22Rv1 (cell line): Measurements from ENCODE around the gene TM2D3.

ENCODE experiments used
- H3K27ac ChIP-seq: fragments of 450-650 bp; 2 replicates; pipeline ENCODE4 v1.5.1; 2017
- ZFX ChIP-seq: fragments of 450-650 bp; IDR thresholded peaks from 2 replicates; pipeline ENCODE4 v1.6.1; 2017; ENCODE audit warnings: antibody characterized with exemption, borderline replicate concordance
- TF ChIP-seq, protein P1 (sequence below): fragments of 450-650 bp; IDR thresholded peaks from 2 replicates; pipeline ENCODE4 v1.5.1; 2017; ENCODE audit warnings: mild to moderate bottlenecking

The TM2D3 gene

DNA sequence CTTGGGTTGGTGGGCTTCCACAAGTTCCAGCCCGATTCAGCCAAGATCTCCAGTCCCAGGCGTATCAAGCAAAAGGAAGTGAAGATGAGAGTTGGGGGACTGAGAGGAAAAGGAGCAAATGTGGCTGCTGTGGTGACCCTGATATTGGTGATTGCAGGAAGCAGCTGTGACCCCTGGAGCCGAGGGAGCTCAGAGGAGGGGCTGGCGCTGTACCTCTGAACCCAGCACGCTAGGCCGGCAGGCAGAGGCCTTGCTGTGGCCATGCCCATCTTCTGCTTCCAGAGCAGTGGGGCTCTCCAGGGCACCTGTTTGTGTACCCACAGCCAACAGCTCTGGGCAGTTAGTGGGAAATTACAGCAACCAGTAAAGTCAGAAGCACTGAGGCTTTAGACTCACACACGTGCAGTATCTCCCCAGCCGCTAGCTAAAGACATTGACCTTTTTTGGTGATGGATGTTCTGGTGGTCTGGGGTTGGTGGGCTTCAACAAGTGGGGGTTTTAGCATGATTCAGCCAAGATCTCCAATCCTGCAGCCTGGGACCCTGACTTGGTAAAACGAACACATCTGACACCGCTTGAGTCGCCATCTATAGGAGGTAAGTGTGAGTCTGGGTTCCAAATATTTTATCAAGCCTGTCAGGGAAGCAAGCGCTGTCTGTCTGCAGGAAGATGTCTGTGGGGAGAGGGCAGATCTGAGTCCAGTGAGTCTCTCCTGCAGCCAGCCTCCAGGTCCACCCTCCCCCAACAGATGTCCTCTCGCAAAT is 33.1 kb downstream of the TM2D3 start:
- no peak for TF ChIP-seq ZFX
- TF ChIP-seq, protein P1, sequence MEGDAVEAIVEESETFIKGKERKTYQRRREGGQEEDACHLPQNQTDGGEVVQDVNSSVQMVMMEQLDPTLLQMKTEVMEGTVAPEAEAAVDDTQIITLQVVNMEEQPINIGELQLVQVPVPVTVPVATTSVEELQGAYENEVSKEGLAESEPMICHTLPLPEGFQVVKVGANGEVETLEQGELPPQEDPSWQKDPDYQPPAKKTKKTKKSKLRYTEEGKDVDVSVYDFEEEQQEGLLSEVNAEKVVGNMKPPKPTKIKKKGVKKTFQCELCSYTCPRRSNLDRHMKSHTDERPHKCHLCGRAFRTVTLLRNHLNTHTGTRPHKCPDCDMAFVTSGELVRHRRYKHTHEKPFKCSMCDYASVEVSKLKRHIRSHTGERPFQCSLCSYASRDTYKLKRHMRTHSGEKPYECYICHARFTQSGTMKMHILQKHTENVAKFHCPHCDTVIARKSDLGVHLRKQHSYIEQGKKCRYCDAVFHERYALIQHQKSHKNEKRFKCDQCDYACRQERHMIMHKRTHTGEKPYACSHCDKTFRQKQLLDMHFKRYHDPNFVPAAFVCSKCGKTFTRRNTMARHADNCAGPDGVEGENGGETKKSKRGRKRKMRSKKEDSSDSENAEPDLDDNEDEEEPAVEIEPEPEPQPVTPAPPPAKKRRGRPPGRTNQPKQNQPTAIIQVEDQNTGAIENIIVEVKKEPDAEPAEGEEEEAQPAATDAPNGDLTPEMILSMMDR: no peak
- no peak overlapping the region for H3K27ac ChIP-seq

DNA sequence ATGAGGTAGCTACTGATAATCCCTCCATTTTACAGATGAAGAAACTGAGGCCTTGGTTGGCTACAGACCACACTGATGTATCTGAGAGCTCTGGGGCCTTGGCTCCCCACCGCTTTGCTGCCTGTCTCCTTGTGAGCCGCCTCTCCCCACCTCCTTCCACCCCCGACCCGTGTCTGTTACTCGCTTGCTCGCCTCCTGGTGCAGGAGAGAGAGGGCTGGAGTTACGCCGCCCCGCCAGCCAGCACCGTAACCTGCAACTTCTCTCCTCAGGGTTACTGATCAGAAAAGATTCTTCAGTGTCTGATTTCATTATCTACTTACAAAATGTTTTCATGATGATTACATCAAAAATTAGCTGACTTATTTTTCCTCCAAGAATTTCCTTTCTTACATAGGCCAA is 34.1 kb downstream of the TM2D3 start:
- TF ChIP-seq, protein P1: no peak
- TF ChIP-seq ZFX: no peak
- H3K27ac ChIP-seq: no peak overlapping the region

DNA sequence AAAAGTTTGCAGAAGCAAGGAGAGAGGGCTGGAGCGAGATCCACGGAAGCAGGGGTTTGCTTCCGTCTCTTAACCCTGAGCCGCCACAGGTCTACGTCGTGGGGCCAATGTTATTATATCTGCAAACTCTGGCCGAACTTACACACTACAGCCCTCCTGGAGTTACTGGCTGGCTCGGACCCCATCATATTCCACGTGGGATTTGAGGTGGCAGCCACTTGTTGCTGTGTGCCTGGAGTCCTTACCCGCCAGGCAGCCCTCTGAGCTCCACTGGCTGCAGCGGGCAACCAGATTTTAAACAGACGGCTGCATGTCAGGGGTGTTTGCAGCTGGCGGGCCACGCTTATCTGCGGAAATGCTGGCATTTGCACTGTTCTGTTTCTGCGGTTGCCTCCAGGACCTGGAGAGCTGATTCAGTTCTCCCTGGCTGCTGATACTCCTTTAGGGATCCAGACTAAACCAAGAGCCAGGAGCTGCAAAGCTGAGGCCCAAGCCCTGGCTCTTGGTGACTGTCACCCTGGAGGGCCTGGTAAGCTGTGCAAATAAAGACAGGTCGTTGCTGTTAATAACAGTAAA is 34.7 kb downstream of the TM2D3 start:
- TF ChIP-seq, protein P1: no peak
- TF ChIP-seq ZFX: no peak
- no peak overlapping the region for H3K27ac ChIP-seq

DNA sequence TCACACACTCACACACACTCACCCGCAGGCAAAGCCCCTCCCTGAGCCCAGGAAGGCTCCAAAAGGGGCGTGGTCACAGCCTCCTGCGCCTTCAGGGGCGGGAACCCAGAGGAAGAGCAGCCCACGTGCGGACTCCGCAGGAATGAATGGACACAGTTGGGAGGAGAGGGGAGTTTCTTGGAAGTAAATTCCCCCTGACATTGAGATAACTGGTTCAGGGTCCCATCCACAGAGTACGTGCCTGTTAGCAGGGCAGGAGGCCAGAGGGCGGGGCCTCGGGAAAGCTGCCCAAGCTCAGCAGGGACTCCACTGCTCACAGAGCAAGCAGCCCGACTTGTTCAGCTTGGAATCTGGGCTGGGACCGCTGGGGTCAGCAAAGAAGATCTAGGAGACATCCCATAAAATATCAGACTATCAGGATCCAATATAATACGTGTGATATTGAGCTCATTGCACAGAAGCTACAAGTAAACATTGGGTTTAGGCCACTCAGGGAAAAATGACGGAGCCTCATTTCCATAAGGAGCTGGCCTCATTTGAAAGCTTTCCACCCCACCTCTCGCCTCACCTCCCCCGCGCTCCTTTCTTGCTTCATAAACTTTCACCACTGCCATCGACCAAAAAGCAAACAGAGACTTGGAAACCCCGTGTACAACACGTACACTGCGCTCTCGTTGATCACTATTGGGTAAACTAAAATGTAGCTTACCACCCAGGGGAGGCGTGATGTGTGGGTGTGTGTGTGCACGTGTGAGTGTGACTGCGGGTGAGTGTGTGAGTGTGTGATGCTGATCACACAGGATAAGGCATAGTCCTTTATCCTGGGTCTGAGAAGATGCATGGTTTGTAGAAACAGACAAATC is 36.0 kb downstream of the TM2D3 start:
- no peak for TF ChIP-seq ZFX
- TF ChIP-seq, protein P1: no peak
- H3K27ac ChIP-seq: peak overlapping the region; percentile 34; the same call in 1 of the 2 replicates

DNA sequence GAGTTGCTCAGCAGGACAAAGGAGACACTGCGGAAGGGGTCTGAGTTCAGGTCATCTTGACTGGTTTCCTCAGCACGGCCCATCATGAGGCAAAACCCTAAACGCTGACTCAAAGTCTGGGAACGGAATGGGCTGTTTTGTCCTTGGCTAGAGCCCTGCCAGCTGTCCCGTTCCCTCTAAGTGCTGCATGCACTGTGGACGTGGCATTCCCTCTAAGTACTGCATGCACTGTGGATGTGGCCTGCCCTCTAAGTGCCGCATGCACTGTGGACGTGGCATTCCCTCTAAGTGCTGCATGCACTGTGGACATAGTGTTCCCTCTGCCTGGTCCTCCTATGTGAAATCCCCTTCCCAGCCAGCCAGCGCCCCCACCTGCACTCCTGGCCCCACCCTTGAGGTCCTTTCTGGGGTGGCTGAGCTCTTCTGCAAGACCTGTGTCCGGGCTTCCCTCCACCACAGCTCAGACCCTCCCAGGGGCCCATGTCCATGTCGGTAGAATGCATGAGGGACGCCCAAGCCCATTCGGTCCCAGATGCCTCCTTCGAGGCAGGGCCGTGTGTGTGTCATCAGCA is 36.7 kb downstream of the TM2D3 start:
- no peak overlapping the region for H3K27ac ChIP-seq
- no peak for TF ChIP-seq ZFX
- TF ChIP-seq, protein P1: no peak

DNA sequence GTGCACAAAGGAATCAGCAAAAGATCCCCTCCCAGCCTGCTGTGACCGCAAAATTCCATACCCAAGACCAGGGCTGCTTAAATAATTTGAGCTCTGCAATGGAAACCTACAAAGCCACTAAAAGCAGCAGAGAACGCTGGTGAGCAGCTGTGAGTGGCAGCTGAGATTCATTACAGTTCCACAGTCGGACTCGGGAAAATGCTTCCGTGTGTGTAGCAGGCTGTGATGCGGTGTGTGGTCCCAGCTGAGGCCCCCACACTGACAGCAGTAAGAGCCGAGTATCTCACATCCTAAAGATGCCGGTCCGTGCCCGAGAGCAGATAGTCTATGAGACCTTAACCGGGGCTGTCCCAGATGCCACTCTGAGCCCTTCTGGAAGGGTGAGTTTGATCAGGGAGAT is 37.4 kb downstream of the TM2D3 start:
- no peak overlapping the region for H3K27ac ChIP-seq
- TF ChIP-seq, protein P1: no peak
- TF ChIP-seq ZFX: no peak
